Panc1 (cell line): ENCODE data around the gene RHEX. TPM values are rescaled to one million over a fixed set of nuclear protein-coding genes. Genes with fewer than 3 reads are reported as not detected.

Experiments used
- ATAC-seq: fragments of 200-7000 bp; cut with Tn5 transposase; 2 replicates; pipeline ENCODE4 v1.9.1; 2020; ENCODE audit warnings: mild to moderate bottlenecking, moderate library complexity
- BruUV-seq: library from RNA; stranded (reverse); fragments of 400-500 nt; replicated peaks from 2 replicates; lab custom pipeline; 2021; lab: Mats Ljungman, UMichigan
- CTCF ChIA-PET: fragments of 300-600 bp; sonication (Branson Sonifier 250); formaldehyde crosslinking; loops from one replicate; lab custom pipeline; 2022; ENCODE audit warnings: antibody characterized with exemption; lab: Charles Lee
- POLR2A ChIA-PET: fragments of 300-600 bp; sonication (Branson Sonifier 250); formaldehyde crosslinking; loops from one replicate; lab custom pipeline; 2022; ENCODE audit warnings: antibody characterized with exemption; lab: Charles Lee
- DNase-seq: peaks from one replicate; pipeline ENCODE4 v3.0.0-alpha.2; 2010; ENCODE audit warnings: low read depth, low spot score
- H3K27ac ChIP-seq: 2 replicates; pipeline ENCODE4 v1.5.1; 2011; ENCODE audit warnings: mild to moderate bottlenecking, low read length, inconsistent platforms
- H3K27me3 ChIP-seq: fragments of 200-500 bp; sonication (Bioruptor generic); 2 replicates; pipeline ENCODE4 v1.6.0; 2014; ENCODE audit warnings: low read length, inconsistent platforms; ENCODE audit not compliant: control insufficient read depth, insufficient read depth
- H3K36me3 ChIP-seq: fragments of 200-500 bp; sonication (Bioruptor generic); 2 replicates; pipeline ENCODE4 v1.5.1; 2014; ENCODE audit warnings: inconsistent platforms, mild to moderate bottlenecking, low read length, moderate library complexity; ENCODE audit not compliant: control insufficient read depth, insufficient read depth
- H3K4me1 ChIP-seq: 2 replicates; pipeline ENCODE4 v1.5.1; 2011; ENCODE audit warnings: inconsistent platforms, mild to moderate bottlenecking, low read length, moderate library complexity; ENCODE audit not compliant: control insufficient read depth, insufficient read depth
- H3K4me3 ChIP-seq, 2 experiments: 2 replicates each; pipeline ENCODE4 v1.5.1; 2011 to 2012; ENCODE audit warnings: low read depth in 2 of 2, low read length in 2 of 2, mild to moderate bottlenecking in 2 of 2, inconsistent platforms in 1 of 2, moderate library complexity in 1 of 2
- H3K9me3 ChIP-seq: fragments of 200-500 bp; sonication (Bioruptor generic); 2 replicates; pipeline ENCODE4 v1.5.1; 2014; ENCODE audit warnings: low read depth, mild to moderate bottlenecking, inconsistent platforms, low read length, moderate library complexity; ENCODE audit not compliant: control insufficient read depth, insufficient read depth
- POLR2AphosphoS5 ChIP-seq: IDR thresholded peaks from 2 replicates; pipeline ENCODE4 v1.6.1; 2012; ENCODE audit warnings: mild to moderate bottlenecking, low read depth, low read length, moderate library complexity
- REST ChIP-seq, 2 experiments: IDR thresholded peaks; 2 replicates each; pipeline ENCODE4 v1.6.1; 2011 to 2012; ENCODE audit warnings: low read depth in 2 of 2, control low read depth in 1 of 2, low read length in 1 of 2, mild to moderate bottlenecking in 1 of 2, moderate library complexity in 1 of 2; ENCODE audit not compliant: insufficient read depth in 1 of 2
- SIN3A ChIP-seq: IDR thresholded peaks from 2 replicates; pipeline ENCODE4 v1.6.1; 2012; ENCODE audit warnings: low read depth, mild to moderate bottlenecking, low read length, moderate library complexity, borderline replicate concordance; ENCODE audit not compliant: insufficient read depth
- TCF7L2 ChIP-seq: IDR thresholded peaks from 2 replicates; pipeline ENCODE4 v1.6.1; 2011; ENCODE audit warnings: mild to moderate bottlenecking, low read depth, low read length, inconsistent platforms
- in situ Hi-C: cut with HindIII; loops from 2 replicates; pipeline ENCODE4 v1.10.0; 2016; ENCODE audit warnings: low sequenced_read_pairs, low pct_unique_long_range_greater_than_20kb
- intact Hi-C: fragments of 100-400 bp; cut with micrococcal nuclease; formaldehyde crosslinking; loops from one replicate; pipeline ENCODE4 v1.10.0; 2022; ENCODE audit not compliant: unreplicated experiment
- total RNA-seq: library from RNA; stranded (reverse); gene quantifications from one replicate; pipeline ENCODE4 v1.2.1, GENCODE V29; 2021; ENCODE audit not compliant: unreplicated experiment
- TF ChIP-seq, protein P1 (sequence below): fragments of 450-650 bp; IDR thresholded peaks from 2 replicates; pipeline ENCODE4 v1.5.1; 2017; ENCODE audit warnings: mild to moderate bottlenecking

Gene RHEX
- total RNA-seq, 1 experiment from 2014 or later, result not detected

- Histone ChIP-seq H3K4me3 (no peak overlapping the region), H3K27ac (no peak overlapping the region), H3K27me3 (peaks cover 18% of the 10 kb centered on the region), H3K4me1 (no peaks in the 10 kb centered on the region), H3K9me3 (no peaks in the 10 kb centered on the region), H3K36me3 (no peaks in the 10 kb centered on the region)
- CTCF ChIA-PET, result no interaction called here
- ATAC-seq (peak; percentile 66), DNase-seq (no peak)
- no TSS peak for BruUV-seq
- TF ChIP-seq POLR2AphosphoS5 (no peak), SIN3A (no peak), TCF7L2 (no peak), REST (IDR thresholded peaks at IDR 0.05; ENCODE audit: insufficient read depth in 1 of 2, low read depth in 2 of 2, low read length in 1 of 2) (no peak)
- TF ChIP-seq, protein P1, sequence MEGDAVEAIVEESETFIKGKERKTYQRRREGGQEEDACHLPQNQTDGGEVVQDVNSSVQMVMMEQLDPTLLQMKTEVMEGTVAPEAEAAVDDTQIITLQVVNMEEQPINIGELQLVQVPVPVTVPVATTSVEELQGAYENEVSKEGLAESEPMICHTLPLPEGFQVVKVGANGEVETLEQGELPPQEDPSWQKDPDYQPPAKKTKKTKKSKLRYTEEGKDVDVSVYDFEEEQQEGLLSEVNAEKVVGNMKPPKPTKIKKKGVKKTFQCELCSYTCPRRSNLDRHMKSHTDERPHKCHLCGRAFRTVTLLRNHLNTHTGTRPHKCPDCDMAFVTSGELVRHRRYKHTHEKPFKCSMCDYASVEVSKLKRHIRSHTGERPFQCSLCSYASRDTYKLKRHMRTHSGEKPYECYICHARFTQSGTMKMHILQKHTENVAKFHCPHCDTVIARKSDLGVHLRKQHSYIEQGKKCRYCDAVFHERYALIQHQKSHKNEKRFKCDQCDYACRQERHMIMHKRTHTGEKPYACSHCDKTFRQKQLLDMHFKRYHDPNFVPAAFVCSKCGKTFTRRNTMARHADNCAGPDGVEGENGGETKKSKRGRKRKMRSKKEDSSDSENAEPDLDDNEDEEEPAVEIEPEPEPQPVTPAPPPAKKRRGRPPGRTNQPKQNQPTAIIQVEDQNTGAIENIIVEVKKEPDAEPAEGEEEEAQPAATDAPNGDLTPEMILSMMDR, result no peak
- POLR2A ChIA-PET, result no interaction called here
- intact Hi-C loops (no loop called here), in situ Hi-C loops (no loop called here)
Observed at GRCh38 chr1:206041640-206042039, 11.3 kb upstream of the RHEX start.

DNA sequence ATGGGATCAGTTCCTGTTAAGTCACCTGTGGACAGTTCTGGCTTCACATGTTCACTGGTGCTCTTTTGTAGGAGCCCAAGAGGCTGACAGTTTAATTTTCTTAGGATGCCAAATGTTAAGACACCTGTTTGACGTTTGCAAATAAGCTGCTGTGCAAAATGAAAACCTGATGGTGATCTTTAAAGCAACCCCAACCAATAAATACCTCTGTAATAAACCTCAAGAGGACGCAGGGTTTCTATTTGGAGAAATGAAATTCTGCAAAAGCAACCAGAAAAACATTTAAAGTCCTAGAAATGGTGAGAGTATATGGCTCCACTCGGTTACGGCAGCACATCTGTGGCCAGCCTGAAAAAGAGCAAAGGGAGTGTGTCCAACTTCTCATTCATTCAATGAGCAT, 5.7 kb upstream of the RHEX start:
- CTCF ChIA-PET, result interaction anchor here (0.7 kb wide), 1 partner anchor 29 kb away, joined by 6 read pairs; no protein-coding TSS in a partner anchor
- in situ Hi-C loops (no loop called here), intact Hi-C loops (loop anchor here (1.0 kb wide), 1 partner anchor 12 kb away; no protein-coding TSS in a partner anchor)
- no peak overlapping the region for H3K27ac ChIP-seq
- no peak overlapping the region for H3K4me3 ChIP-seq
- POLR2A ChIA-PET, result no interaction called here
- no TSS peak for BruUV-seq
- H3K9me3 ChIP-seq, result no peaks in the 10 kb centered on the region
- ATAC-seq (no peak), DNase-seq (no peak)
- H3K4me1 ChIP-seq, result no peaks in the 10 kb centered on the region
- H3K27me3 ChIP-seq, result peaks cover 2% of the 10 kb centered on the region; the same call in 1 of the 2 replicates
- TF ChIP-seq POLR2AphosphoS5 (no peak), REST (IDR thresholded peaks at IDR 0.05; ENCODE audit: insufficient read depth in 1 of 2, low read depth in 2 of 2, low read length in 1 of 2) (no peak), TCF7L2 (no peak), SIN3A (no peak)
- TF ChIP-seq, protein P1, result no peak
- H3K36me3 ChIP-seq, result no peaks in the 10 kb centered on the region
